Middle frontal gyrus (tissue), 1 donor: Measurements from ENCODE around the gene ANKLE2.
"Not testable (repeated sequence)": the region's sequence is repeated elsewhere in the genome, so short reads cannot be mapped to it uniquely, and the experiment has no call there.

ENCODE experiments used
- DNase-seq: peaks from one replicate; pipeline ENCODE4 v3.0.0-alpha.2; 2015; ENCODE audit warnings: low spot score; ENCODE audit errors: extremely low spot score

The ANKLE2 gene

DNA sequence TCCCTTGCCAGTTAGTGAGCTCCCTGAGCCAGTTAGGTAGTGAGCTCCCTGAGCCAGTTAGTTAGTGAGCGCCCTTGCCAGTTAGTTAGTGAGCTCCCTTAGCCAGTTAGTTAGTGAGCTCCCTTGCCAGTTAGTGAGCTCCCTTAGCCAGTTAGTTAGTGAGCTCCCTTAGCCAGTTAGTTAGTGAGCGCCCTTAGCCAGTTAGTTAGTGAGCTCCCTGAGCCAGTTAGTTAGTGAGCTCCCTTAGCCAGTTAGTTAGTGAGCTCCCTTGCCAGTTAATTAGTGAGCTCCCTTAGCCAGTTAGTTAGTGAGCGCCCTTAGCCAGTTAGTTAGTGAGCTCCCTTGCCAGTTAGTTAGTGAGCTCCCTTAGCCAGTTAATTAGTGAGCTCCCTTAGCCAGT, 69.6 kb downstream of the ANKLE2 start:
- DNase-seq, result not testable (repeated sequence)

DNA sequence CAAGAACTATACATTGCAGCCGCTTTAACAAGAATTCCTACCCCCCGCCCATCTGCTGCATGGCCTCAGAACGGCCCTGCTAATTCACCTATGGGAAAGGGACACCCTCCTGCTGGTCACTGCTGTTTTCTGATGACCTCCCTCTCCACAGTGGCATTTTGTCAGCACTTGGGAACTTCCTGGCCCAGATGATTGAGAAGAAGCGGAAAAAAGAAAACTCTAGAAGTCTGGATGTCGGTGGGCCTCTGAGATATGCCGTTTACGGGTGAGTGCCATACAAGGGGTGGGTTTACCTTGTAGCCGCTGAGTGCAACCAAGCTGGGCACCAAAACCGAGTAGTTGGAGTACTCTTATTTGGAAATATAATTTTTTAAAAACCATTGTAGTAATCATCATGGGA, 71.5 kb downstream of the ANKLE2 start:
- DNase-seq, result no peak

DNA sequence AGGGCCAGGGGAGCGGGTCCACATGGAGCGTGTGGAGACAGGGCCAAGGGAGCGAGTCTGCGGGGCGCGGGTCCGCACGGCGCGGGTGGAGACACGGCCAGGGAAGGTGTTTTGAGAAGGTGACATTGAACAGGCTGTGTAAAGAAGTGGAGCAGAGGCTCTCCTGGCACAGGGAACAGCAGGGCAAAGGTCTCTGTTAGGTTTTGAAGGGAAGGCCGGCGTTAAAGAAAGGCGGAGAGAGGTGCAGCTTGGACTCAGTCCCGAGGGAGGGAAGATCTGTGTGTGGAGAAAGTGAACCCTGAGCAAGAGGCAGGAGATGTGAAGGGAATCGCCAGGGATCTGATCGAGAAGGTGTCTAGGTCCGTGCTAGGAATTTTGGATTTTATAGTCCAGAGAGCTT, 72.4 kb downstream of the ANKLE2 start:
- DNase-seq, result no peak

DNA sequence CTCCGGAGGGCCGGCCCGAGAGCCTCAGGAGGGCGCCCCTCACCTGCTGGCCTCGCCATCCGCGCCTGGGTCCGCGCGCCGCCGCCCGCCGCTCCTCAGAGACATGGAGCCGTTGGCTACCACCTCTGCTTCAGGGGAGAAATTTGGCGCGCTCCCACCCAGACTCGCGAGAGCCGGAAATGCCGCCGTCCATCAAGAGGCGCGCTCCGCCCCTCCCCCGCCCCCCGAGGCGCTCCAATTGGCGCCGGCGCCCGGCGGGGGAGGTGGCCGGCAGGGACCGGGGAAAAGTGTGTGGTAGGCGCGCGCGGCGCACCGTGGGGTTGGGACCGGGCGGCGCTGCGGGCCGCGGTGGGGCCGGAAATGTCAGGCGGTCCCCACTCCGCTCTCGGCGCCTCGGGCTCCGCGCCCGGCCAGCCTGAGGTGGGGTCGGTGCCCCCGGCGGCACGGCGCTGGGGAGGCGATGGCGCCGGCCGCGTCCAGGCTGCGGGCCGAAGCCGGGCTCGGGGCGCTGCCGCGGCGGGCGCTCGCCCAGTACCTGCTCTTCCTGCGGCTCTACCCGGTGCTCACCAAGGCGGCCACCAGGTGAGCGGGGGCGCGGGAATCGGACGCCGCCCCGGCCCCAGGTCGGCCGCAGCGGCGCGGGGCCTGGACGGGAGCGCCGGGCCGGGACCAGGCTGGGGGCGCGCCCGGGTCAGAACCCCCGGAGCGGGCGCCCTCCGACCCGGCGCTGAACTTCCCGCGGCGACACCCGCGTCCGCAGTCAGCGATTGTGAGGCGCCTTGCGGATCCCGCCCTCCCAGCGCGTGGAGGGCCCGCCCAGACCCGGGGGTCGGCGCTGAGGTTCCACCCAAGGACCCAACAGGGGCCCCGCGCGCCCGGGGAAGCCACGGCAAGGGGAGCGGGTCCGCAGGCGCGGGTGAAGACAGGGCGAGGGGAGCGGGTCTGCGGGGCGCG, 74.1 kb downstream of the ANKLE2 start, which contains the start of the genes POLE and PXMP2:
Gene POLE, minus strand, starts transcription at position 132 of the 954 bp plus-strand sequence. Its CDS starts 27 bp downstream, at position 105.
Gene PXMP2, plus strand, starts transcription at position 377 of the 954 bp plus-strand sequence. Its CDS starts 84 bp downstream, at position 461.
- DNase-seq, result peak; percentile 90

DNA sequence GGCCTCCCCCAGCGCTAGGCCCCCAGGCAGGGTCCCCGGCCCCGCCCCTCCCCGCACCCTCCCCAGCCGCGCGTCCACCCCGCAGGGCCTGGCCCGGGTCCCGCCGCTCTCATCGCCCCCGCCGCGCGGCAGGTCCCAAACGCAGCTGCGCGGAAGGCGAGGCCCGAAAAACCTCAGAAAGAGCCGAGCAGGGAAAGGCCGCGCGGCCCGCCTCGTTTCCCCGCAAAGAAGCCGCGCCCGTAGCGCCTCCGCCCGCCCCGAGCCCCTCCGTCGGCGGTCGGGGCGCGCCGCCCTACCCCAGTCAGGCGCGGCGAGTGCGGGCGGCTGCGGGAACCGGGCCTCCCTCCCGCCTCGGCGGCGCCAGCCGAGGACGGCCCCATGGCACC, 74.8 kb downstream of the ANKLE2 start:
- DNase-seq, result no peak

DNA sequence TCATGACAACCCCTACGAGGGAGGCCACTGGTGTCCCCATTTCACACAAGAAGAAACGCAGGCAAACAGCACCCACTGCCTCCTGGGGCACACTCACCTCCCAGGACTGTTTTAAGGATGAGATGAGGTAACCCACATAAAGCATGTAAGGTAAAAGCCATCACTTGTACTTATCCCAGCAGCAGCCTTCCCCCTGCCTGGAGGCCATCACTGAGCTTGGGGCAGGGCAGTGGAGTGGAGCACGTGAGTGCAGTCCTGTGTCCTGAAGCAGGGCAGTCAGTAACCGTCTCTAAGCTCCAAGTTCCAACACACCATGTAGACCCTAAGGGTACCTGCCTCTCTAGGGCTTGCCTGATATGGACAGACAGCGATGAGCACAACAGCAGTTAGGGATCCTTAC, 76.2 kb downstream of the ANKLE2 start:
- DNase-seq, result no peak

DNA sequence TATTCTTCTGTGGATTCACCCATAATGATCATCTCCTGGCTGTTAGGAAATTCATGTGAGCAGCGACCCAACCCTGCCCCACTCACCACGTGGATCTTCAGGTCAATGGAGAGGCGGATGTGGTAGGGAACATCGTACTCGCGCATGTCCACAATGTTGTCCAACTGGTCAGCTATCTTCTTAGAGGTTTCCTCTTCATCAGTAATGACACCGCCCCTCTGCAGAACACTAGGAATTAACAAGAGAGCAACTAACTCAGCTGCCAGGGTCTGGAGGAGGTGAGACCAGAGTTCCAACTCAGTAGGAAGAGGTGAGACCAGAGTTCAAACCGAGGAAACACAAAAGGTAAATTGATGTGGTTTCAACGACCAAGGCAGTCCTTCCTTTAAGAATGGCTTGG, 84.1 kb downstream of the ANKLE2 start:
- no peak for DNase-seq

DNA sequence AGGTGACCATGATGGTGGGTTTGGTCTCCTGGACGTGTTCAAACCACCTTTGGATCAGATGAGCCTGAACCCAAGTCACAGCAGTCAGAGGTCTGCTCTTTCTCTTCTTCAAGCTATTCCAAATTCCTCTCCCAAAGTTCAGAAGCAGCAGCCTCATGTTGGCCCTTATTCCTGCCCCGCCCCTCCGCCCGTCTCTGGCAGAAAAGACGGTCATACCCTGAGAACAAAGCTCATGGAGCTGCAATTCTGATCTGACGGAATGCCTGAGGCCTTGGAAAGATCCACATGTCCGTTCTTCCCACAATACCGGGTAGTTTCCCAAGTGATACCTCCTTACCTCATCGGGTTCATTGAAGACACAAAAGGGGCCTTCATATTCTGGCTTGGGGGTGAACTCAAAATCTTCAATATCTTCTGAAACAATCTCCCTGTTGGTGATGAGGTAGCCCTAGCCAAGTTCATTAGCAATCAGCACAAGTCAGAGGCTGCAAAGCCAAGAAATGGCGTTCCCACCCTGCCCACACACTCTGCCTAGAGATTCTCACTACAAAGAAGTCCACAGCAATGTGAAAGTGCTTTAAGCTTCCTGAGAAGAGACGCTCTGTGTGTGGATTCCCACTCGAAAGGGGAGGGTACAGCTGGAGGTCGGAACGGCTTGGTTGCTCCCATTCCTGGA, 85.7 kb downstream of the ANKLE2 start:
- DNase-seq, result no peak
